ENCODE data around the gene ZNF407.

Gene ZNF407

GRCh38 chr18:75067996-75068645 is 470.5 kb downstream of the ZNF407 start:
- Histone ChIP-seq H3K9me3 (ENCODE audit: insufficient read depth, low read length) (no peaks in the 10 kb centered on the region), H3K36me3 (ENCODE audit: low read length) (no peaks in the 10 kb centered on the region), H3F3A (ENCODE audit: insufficient read depth) (no peaks in the 10 kb centered on the region), H3K4me3 (ENCODE audit: insufficient read depth, low read length, poor library complexity, severe bottlenecking) (no peak overlapping the region), H2AFZ (ENCODE audit: low read depth, low read length, severe bottlenecking) (no peak overlapping the region), H3K79me2 (ENCODE audit: insufficient read depth, low read length) (no peaks in the 10 kb centered on the region), H4K20me1 (ENCODE audit: low read depth, low read length) (no peaks in the 10 kb centered on the region), H3K27me3 (ENCODE audit: low read length) (no peaks in the 10 kb centered on the region), H3K27ac (ENCODE audit: low read depth, low read length) (no peak overlapping the region), H3K9ac (ENCODE audit: low read length) (no peak overlapping the region), H3K4me2 (ENCODE audit: low read depth, low read length, poor library complexity, severe bottlenecking) (no peak overlapping the region), H3K9me2 (replicated peaks; ENCODE audit: insufficient read depth, low read length) (no peaks in the 10 kb centered on the region)
- TF ChIP-seq CTCF (IDR thresholded peaks at IDR 0.05; ENCODE audit: insufficient read depth, low read length, poor library complexity, severe bottlenecking), result no peak
- no peak for TF ChIP-seq EZH2phosphoT487 (conservative IDR thresholded peaks at IDR 0.05; ENCODE audit: low read length)

GRCh38 chr18:75068682-75069435 is 471.2 kb downstream of the ZNF407 start:
- Histone ChIP-seq H3K9me3 (ENCODE audit: insufficient read depth, low read length) (no peaks in the 10 kb centered on the region), H3K9ac (ENCODE audit: low read length) (no peak overlapping the region), H3K4me3 (ENCODE audit: insufficient read depth, low read length, poor library complexity, severe bottlenecking) (no peak overlapping the region), H3K4me2 (ENCODE audit: low read depth, low read length, poor library complexity, severe bottlenecking) (no peak overlapping the region), H4K20me1 (ENCODE audit: low read depth, low read length) (no peaks in the 10 kb centered on the region), H3F3A (ENCODE audit: insufficient read depth) (no peaks in the 10 kb centered on the region), H3K27ac (ENCODE audit: low read depth, low read length) (no peak overlapping the region), H2AFZ (ENCODE audit: low read depth, low read length, severe bottlenecking) (no peak overlapping the region), H3K36me3 (ENCODE audit: low read length) (no peaks in the 10 kb centered on the region), H3K27me3 (ENCODE audit: low read length) (no peaks in the 10 kb centered on the region), H3K9me2 (replicated peaks; ENCODE audit: insufficient read depth, low read length) (no peaks in the 10 kb centered on the region), H3K79me2 (ENCODE audit: insufficient read depth, low read length) (no peaks in the 10 kb centered on the region)
- no peak for TF ChIP-seq EZH2phosphoT487 (conservative IDR thresholded peaks at IDR 0.05; ENCODE audit: low read length)
- no peak for TF ChIP-seq CTCF (IDR thresholded peaks at IDR 0.05; ENCODE audit: insufficient read depth, low read length, poor library complexity, severe bottlenecking)

- H3K4me2 ChIP-seq (ENCODE audit: low read depth, low read length, poor library complexity, severe bottlenecking), result peak overlapping the region; percentile 60
- no peak overlapping the region for H3K9ac ChIP-seq (ENCODE audit: low read length)
- H3K27ac ChIP-seq (ENCODE audit: low read depth, low read length), result no peak overlapping the region
- H3K36me3 ChIP-seq (ENCODE audit: low read length), result no peaks in the 10 kb centered on the region
- H3K79me2 ChIP-seq (ENCODE audit: insufficient read depth, low read length), result no peaks in the 10 kb centered on the region
- TF ChIP-seq EZH2phosphoT487 (conservative IDR thresholded peaks at IDR 0.05; ENCODE audit: low read length), result no peak
- no peak for TF ChIP-seq CTCF (IDR thresholded peaks at IDR 0.05; ENCODE audit: insufficient read depth, low read length, poor library complexity, severe bottlenecking)
- H4K20me1 ChIP-seq (ENCODE audit: low read depth, low read length), result no peaks in the 10 kb centered on the region
- no peak overlapping the region for H2AFZ ChIP-seq (ENCODE audit: low read depth, low read length, severe bottlenecking)
- no peaks in the 10 kb centered on the region for H3K9me3 ChIP-seq (ENCODE audit: insufficient read depth, low read length)
- H3K9me2 ChIP-seq (replicated peaks; ENCODE audit: insufficient read depth, low read length), result no peaks in the 10 kb centered on the region
- H3K4me3 ChIP-seq (ENCODE audit: insufficient read depth, low read length, poor library complexity, severe bottlenecking), result no peak overlapping the region
- H3F3A ChIP-seq (ENCODE audit: insufficient read depth), result no peaks in the 10 kb centered on the region
- H3K27me3 ChIP-seq (ENCODE audit: low read length), result no peaks in the 10 kb centered on the region
Observed at GRCh38 chr18:75070235-75070624, 472.6 kb downstream of the ZNF407 start.
